ENCODE measurements around the gene SIAE.
A peak's percentile ranks its signal among the peaks of the same experiment; 100 is the strongest.

SIAE gene

DNA sequence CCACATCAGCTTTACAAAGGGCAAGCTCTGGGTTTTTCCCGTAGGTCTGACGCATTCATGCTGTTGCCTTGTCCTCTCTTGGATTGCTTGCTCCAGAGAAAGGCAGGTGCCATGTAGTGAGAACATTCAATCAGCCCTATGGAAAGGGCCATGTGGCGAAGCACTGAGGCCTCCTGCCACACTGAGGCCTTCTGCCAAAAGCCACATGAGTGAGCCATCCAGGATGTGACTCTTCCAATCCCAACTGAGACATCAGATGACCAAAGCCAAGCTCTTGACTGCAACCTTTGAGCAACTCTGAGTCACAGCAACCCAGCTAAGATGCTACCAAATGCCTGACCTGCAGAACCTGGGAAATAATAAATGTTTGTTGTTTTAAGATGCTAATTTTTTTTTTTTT, 71.3 kb downstream of the SIAE start:
- TF ChIP-seq, protein P1, sequence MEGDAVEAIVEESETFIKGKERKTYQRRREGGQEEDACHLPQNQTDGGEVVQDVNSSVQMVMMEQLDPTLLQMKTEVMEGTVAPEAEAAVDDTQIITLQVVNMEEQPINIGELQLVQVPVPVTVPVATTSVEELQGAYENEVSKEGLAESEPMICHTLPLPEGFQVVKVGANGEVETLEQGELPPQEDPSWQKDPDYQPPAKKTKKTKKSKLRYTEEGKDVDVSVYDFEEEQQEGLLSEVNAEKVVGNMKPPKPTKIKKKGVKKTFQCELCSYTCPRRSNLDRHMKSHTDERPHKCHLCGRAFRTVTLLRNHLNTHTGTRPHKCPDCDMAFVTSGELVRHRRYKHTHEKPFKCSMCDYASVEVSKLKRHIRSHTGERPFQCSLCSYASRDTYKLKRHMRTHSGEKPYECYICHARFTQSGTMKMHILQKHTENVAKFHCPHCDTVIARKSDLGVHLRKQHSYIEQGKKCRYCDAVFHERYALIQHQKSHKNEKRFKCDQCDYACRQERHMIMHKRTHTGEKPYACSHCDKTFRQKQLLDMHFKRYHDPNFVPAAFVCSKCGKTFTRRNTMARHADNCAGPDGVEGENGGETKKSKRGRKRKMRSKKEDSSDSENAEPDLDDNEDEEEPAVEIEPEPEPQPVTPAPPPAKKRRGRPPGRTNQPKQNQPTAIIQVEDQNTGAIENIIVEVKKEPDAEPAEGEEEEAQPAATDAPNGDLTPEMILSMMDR (IDR thresholded peaks at IDR 0.05; ENCODE audit: insufficient read depth, missing control alignments) = no peak
- DNase-seq (ENCODE audit: insufficient read length, low spot score) = no peak
- FAIRE-seq = no peak

DNA sequence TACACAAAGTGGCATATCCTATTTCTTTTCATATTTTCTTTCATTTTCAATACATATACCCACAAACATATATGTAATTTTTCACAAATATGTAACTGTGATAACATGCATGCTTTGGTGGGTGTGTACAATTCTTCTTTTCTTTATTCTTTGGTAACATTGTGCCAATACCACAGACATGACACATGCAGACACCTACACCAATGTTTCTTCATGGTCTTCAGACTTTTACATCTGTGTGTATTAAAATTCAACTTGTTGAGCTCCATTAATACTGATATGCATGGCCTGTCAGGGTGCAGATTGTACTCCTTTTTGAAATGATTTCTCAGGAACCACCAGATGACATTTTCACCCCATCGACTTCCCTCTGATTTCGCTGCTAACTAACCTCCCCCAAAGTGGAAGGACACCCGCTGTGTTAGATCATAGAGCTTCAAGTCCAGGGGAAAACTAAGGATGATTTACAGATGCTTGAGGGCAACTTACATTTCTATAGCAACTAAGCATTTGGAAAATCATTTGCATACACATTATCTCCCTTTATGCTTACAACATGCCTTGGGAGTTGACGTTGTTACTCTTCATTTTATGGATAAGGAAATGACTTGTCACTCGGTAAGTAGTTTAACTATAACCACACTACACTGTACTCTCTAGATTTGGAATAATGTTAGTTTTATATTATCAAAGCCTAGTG, 72.8 kb downstream of the SIAE start:
- no peak for DNase-seq (ENCODE audit: insufficient read length, low spot score)
- TF ChIP-seq, protein P1 (IDR thresholded peaks at IDR 0.05; ENCODE audit: insufficient read depth, missing control alignments) = no peak
- no peak for FAIRE-seq

DNA sequence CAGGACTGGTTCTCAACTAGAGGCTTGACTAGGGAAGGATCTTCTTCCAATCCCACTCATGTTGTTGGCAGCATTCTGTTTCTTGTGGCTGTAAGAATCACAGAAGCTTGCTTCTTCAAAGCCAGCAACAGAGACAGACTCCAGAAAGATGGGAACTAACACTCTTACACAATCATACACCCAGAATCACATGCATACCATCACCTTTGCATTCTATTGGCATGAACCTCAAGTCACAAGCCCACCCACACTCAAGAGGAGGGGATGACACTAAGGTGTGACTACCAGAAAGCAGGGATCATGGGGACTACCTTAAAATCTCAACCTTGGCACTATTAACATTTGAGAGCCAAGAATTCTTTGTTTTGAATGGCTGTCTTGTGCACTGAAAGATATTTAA, 75.9 kb downstream of the SIAE start:
- TF ChIP-seq, protein P1 (IDR thresholded peaks at IDR 0.05; ENCODE audit: insufficient read depth, missing control alignments) = no peak

DNA sequence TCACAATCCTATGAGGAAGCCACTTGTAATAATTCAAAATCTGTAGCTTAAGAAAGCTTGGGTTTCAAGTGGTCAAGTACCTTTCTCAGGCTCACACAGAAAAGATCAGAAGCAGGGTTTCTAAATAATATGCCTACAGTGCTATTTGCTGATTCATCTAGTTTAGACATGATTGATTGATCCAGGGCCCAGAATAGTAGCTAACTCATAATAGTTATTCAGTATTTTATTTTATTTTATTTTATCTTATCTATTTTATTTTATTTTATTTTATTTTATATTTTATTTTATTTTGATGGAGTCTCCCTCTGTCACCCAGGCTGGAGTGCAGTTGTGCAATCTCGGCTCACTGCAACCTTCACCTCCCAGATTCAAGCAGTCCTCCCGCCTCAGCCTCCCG, 78.2 kb downstream of the SIAE start:
- DNase-seq (ENCODE audit: insufficient read length, low spot score) (no peak), FAIRE-seq (no peak)
- TF ChIP-seq, protein P1 (IDR thresholded peaks at IDR 0.05; ENCODE audit: insufficient read depth, missing control alignments) = no peak

More for the DNA sequence above, 75.9 kb downstream of the SIAE start:
- no peak for FAIRE-seq
- DNase-seq (ENCODE audit: insufficient read length, low spot score) = no peak

DNA sequence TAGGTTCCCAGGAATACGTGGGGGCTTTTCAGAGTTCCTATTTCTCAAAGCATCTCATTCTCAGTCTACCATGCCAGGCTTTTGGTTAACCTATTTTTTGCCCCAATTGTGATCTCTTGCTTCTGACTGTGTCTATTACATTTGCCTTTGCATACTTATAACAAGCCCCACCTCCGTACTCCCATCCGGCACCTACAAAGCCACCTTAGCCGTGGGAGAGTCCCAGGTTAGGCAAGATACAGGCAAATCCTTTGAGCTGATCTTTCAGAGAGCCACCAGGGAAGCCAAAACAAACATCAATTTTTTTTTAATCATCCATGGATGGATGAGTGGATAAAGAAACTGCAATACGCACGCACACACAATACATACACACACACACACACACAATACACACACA, 80.9 kb downstream of the SIAE start:
- DNase-seq (ENCODE audit: insufficient read length, low spot score) (no peak), FAIRE-seq (no peak)
- TF ChIP-seq, protein P1 (IDR thresholded peaks at IDR 0.05; ENCODE audit: insufficient read depth, missing control alignments) = no peak

DNA sequence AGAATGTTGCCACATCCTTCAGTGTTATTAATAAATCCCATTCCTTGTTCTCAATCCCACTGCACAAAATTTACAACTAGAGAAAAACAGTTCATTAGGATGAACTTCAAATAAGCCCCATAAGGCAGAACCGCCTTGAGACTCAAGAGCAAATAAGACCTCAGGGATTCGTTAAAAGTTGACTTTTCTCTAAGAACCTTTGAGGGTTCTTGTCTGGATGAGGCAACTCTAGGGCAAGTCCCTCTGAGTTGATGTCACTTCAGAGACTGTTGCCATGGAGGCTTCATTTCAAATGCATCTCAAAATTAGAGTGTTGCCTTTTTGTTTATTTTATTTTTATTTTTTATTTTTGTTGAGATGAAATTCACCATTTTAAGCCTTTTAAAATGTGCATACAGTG, 82.1 kb downstream of the SIAE start:
- DNase-seq (ENCODE audit: insufficient read length, low spot score) = no peak
- TF ChIP-seq, protein P1 (IDR thresholded peaks at IDR 0.05; ENCODE audit: insufficient read depth, missing control alignments) = no peak
- FAIRE-seq = no peak

DNA sequence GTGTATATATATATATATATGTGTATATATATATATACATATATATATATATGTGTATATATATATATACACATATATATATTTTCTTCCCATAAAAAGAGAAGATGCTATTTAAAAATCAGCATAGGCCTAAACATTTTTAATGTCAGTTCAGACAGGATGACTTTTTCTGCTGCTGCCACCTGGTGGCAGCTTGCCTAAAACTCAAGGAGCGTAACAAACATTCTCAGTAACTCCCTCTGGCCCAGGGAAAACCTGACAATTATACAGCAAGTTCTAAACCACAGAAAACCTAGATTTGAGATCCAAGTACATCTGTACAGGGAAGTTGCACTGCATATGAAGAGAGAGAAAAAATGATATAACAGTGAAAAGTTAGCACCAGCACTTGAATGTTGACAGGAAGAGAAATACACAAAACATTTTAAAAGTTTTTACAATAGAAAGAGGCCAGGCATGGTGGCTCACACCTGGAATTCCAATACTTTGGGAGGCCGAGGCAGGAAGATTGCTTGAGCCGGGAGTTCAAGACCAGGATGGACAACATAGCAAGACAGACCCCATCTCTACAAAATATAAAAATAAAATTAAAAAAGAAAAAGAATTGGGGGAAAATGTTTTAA, 87.2 kb downstream of the SIAE start:
- no peak for DNase-seq (ENCODE audit: insufficient read length, low spot score)
- FAIRE-seq = no peak
- TF ChIP-seq, protein P1 (IDR thresholded peaks at IDR 0.05; ENCODE audit: insufficient read depth, missing control alignments) = peak; percentile 80

All from D721Med (cell line).